ENCODE data around the gene NIPAL4.
"Not testable (repeated sequence)": the region's sequence is repeated elsewhere in the genome, so short reads cannot be mapped to it uniquely, and the experiment has no call there.

NIPAL4 gene

DNA sequence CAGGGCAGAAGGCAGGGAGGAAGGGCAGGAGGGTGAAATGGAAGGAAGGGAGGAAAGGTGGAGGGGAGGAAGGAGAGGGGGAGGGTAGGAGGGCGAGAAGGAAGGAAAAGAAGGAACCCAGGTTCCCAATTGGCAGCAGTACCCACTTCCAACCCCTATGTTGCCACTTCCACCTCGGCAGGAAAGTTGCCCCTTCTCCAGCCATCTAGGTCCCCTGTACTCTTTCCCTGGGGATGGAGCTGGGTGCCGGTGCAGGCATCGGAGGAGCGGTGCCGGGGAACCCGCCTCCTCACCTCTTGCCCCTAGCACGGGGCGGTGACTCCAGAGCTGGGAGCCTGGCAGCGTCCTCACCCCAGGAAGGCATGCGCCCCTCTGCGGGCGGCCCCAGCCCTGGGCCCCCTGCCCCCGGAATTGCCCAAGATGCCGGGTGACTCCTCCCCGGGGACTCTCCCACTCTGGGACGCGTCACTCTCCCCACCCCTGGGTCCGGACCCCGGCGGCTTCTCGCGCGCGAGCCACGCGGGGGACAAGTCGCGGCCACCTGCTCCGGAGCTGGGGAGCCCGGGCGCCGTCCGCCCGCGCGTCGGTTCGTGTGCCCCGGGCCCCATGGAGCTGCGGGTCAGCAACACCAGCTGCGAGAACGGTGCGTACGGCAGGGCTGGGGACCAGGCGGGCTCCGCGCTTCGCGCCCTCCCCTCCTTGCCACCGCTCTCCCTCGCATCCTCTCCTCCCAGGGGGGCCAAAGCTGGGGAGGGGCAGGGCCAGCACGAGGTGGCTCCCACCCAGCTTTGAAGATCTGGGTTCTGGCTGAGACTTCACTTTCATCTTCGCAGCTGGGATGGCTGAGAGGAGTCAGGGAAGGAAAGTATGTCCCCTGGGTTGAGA lies at the start of gene NIPAL4:
Gene NIPAL4 (plus strand): TSS at position 499 of the 885 bp plus-strand sequence. CDS start 108 bp downstream, at position 607.
- no peak for DNase-seq

DNA sequence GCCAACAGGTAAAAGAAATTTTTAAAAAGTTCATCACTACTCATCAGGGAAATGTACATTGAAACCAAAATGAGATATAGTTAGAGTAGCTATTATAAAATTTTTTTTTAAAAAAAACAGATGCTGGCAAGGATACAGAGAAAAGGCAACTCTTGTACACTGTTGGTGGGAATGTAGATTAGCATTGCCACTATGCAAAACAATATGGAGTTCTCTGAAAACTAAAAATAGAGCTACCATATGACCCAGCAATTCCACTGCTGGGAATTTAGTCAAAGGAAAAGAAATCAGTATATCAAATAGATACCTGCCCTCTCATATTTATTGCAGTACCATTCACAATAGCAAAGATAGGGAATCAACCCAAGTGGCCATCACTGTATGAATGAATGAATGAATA lies 44.2 kb upstream of the NIPAL4 start:
- DNase-seq, result no peak

DNA sequence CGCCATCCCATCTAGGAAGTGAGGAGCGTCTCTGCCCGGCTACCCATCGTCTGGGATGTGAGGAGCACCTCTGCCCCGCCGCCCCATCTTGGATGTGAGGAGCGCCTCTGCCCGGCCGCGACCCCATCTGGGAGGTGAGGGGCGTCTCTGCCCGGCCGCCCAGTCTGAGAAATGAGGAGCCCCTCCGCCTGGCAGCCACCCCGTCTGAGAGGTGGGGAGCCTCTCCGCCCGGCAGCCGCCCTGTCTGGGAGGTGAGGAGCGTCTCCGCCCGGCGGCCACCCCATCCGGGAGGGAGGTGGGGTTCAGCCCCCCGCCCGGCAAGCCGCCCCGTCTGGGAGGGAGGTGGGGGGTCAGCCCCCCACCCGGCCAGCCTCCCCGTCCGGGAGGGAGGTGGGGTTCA lies 40.5 kb upstream of the NIPAL4 start:
- not testable (repeated sequence) for DNase-seq

DNA sequence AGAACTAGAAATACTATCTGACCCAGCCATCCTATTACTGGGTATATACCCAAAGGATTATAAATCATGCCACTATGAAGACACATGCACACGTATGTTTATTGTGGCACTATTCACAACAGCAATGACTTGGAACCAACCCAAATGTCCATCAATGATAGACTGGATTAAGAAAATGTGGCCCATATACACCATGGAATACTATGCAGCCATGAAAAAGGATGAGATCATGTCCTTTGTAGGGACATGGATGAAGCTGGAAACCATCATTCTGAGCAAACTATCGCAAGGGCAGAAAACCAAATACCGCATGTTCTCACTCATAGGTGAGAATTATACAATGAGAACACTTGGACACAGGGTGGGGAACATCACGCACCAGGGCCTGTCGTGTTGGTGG lies 30.1 kb upstream of the NIPAL4 start:
- DNase-seq, result not testable (repeated sequence)

DNA sequence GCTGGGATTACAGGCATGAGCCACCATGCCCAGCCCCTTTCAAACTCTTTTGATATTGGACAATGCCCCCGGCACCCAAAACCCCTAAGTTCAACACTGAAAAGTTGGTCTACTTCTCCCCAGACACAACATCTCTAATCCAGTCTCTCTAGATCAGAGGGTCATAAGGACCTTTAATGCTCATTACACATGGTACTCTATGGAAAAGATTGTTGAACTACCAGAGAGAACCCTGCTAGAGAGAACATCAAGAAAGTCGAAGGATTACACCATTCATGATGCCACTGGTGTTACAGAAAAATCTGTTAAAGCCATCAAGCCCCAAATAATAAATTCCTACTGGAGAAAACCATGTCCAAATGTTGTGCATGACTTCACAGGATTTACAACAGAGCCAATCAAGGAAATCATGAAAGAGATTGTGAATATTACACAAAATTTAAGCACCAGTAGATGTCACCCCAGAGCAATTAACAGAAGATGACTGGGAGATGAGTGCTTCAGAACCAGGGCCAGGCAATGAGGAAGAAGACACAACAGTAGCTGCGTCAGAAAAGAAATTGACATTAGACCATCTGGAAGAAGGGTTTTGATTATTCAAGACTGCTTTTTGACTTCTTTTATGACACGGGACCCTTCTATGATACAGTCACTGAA lies 28.3 kb upstream of the NIPAL4 start:
- DNase-seq, result no peak

DNA sequence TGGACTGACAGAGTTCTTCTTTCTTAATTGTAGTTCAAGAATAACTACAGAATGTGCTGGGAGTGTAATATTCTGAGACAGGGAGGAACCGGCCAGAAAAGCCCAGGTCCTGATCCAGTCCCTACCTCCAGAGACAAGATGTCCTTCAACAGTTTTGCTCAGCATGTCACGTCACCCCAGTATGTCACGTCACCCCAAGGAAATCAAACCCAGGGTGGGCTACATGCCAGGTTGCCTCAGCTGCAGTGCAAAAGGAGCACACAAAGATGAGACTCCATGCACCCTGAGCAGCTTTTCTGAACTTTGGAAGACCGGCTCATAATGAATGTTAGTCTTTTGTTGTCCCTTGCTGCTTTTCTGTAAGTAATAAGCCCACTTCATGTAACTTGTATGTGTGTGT lies 25.9 kb upstream of the NIPAL4 start:
- DNase-seq, result no peak

DNA sequence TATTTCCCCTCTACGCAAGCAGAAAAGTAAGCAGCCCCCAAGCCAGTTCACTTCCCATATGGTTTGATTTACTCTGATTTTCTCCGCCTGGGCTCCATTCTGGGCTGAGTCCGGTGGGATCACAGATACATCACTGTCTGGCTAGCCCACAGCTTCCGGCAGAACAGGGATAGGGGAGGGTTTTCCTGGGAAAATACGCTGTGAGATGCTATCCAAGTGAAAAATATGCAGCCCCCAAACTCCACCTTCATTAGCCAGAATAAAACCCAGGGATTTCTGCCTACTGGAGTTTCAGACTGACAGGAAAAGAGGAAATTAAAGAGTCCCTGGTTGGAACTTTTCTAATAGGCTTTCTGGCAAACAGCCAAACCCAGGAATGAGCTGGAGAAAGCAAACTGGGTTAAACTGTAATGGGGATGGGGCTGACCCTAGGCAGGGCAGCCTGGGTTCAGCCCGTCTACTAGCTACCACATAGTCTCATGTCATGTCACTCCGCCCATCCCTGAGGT lies 16.9 kb upstream of the NIPAL4 start:
- DNase-seq, result no peak

DNA sequence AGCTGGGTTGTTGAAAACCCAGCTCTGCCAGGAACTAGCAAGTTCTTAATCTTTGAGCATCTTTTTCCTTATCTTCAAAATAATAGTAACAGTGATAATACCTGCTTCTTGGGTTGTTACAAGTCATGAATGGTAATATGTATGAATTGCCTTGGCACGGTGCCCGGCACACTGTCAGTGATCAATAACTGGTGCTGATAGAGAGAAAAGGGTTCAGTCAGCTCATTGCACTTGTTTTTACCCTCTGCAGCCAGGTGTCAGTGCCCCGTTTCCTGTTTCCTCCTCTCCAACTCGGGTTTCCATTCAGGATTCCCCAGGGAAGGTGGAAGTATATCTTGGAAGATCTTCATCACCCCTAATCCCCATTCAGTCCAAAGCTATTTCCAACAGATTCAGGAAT lies 15.8 kb upstream of the NIPAL4 start:
- peak; percentile 2 for DNase-seq

DNA sequence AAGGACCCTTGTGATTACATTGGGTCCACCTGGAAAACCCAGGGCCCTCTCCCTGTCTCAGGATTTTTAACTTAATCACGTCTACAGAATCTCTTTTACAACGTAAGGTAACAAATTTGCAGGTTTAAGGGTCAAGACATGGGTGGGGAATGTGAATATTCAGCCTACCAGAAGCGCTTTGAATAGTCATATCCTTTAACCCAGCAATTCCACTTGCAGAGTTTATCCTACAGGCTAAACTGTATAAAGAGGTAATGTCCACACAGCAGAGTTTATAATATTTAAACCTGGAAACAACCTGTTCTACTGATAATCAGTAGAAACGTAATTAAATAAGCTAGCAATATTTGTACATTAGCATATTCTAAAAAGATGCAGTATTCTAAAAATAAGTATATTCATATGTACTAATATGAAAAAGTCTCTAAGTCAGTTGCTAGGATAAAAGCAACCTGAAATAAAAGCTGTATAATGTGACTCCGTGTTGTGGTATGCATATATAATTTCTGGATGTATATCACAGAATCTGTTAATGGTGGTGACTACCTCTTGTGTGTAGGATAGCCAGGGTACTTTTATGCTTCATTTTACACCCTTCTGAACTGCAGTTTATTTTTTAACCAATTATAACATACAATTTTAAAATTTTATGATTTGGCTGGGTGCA lies 14.1 kb upstream of the NIPAL4 start:
- no peak for DNase-seq

DNA sequence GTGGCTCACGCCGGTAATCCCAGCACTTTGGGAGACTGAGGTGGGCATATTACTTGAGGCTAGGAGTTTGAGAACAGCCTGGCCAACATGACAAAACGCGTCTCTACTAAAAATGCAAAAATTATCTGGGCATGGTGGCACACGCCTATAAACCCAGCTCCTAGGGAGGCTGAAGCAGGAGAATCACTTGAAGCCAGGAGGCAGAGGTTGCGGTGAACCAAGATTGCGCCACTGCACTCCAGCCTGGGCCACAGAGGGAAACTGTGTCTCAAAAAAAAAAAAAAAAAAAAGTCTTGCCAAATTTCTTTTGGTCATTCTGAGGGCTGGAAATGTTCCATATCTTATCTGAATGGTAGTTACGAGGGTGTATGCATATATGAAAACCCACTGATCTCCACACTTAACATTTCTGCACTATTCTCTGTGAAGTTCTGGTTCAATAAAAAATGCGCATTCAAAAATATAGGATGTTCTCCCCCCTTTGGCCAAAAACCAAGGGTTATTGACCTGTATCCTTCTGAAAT lies 13.5 kb upstream of the NIPAL4 start:
- no peak for DNase-seq

DNA sequence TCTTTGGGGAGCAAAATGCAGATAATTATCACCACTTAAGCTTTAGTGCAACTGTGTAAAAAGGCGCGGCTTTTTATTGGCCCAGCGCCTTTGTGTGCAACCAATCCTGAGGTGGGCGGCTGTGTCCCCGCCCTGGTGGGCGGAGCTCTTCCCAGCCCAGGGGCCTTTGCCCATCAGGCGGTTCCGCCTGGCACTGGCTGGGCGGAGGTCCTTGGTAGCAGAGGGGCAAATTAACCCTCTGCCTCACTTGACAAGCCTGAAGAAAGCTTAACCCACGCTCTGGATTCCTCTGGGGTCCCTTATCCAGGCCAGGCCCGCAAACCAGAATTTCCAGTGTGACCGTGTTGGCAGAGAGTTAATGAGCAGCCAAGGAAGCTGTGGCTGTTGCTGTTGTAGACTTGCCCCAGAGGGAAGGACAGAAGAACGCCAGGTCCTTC lies 12.8 kb upstream of the NIPAL4 start:
- DNase-seq, result peak; percentile 79

DNA sequence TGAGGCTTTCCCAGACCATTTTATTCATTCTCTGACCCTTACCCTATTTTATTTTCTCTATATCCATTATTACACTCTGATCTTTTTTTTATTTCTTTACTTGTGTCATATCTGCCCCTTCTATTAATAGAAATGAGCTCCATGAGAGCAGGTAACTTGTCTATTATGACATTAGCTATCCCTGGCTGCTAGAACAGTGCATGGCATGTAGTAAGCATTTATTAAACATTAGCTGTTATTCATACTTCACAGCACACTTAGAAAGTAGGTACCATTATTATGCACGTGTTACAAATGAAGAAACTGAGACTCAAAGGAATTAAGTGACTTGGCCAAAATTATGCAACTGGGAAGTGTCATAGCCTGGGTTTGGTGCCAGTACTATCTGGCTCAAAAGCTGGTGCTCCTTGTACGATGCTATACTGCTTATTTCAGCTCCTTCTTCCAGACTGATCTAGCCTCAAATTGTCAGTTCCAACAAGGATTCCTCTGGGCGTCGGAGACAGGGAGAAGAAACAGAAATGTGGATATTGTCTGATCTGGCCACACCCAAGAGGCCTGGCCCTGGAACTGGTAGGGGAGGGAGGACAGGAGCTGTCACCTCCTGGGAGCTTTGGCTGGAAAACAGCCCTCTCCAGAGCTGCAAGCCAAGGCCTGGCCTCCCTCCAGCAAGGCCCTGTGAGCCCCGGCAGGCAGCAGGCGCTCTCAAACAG lies 10.8 kb upstream of the NIPAL4 start:
- no peak for DNase-seq

DNA sequence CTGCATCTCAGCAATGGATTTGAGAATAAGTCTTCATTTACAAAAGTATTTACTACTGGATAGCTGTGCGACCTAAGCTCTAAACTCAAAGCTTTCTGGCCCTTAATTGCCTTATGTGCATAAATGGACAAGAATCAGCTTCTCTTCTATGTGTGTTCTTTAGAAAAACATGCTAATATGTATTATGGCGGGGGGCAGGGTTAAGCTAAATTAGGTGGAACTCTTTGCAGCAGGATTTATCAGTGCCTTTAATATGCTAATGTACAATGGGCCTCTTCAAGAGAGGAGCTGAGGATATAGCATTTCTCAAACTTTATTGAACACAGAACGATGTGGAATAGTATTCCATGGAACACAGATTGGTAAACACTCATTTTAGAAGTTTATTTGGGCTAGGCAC lies 10.0 kb upstream of the NIPAL4 start:
- no peak for DNase-seq

DNA sequence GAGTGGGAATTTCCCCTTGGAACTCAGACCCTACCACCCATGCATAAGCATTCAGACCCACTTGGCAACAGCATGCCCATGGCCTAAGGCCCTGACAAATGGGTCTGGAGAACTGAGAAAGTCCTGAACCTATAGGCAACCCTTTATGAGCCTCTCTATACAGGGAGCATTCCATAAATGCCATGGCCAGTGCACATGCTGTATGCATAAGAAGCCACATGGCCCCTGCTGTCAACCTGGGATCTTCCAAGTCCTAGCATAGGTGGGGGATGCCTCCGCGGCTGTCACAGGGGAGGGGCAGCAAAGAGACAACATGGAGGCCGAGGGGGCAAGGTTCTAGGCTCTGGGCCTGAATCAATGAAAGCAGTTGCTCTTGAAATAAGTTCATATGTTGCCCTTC lies 8.2 kb upstream of the NIPAL4 start:
- no peak for DNase-seq

DNA sequence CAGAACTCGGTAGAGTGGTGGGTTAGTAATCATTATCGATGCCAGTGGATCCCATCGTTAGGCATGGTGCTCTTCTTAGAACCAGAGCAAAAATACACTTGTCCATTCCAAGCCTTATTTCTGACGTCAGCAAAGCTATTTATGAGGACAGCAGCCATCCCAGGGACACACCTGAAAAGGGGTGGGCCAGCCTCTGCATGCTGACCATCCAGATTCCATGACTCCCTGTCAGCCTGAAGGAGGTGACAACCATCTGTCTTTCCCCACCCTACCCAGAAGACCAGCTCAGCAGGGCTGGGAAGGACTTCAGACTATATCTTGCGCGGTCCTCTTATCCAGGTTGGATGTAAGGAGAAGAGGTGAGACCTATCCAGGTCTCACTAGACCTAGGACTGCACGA lies 5.7 kb upstream of the NIPAL4 start:
- no peak for DNase-seq

DNA sequence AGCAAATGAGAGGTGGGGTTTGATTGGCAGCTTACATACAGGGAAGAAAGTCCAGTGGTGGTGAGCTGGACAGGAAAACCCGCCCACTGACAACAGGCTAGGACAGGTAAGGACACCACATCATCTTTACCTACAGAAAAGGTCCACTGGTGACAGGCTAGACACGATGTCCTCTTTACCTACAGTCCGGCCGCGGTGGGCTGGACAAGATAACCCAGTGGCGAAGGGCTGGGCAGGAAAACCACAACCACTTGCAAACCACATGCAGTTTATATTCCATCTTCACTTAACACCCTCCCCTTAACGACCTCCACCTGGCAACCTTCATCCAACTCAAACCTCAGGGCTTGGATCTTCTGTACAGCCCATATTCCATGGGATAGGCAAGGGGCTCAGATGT lies 5.0 kb upstream of the NIPAL4 start:
- DNase-seq, result no peak

DNA sequence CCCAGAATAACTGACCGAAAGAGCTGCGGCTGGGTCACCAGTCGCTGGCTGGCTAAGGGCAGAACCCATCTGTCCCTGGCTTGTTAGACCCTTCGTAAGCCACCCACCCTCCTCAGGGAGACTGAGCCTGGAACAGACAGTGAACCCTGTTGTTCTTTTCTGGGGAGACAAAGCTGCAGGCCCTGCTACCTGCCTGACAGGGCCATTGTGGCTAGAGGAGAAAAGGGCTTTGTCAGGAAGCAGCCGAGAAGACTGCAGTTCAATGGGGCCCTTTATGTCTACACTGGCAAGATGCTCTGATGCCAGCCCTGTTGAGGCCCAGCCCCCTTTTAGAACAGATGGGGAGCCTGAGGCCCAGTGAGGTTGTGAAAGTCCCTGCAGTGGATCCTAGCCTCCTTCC lies 3.7 kb upstream of the NIPAL4 start:
- no peak for DNase-seq

DNA sequence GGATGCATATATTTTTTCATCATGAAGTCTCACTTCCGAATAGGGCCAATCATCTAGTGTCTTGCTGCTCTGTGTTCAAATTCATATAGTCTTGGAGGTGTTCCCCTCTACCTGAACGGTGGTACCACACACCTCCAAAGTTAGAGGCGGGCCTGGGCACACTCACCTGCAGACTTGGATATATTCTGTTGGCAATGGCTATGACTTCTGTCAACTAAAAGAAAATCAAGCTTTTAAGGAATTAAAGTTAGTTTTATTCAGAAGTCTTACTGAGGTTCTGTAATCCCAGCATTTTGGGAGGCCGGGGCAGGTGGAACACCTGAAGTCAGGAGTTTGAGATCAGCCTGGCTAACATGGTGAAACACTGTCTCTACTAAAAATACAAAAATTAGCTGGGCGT lies 2.6 kb upstream of the NIPAL4 start:
- no peak for DNase-seq

DNA sequence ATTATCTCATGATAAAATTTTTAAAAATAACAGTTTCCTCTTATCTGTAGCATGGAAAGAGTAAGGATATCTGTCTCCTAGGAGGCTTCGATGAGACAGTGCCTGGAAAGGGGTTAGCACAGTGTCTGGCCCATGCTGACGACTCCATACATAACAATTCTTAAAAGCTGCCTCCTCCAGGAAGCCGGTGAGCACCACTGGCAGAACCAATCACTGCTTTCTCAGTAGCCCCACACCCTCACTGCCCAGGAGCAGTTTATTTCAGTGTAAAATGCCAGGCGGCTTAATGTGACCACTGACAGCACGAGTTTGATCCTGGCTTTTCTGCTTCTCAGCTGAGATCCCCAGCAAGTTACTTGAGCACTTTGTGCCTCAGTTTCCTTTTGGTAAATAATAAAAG lies 1.2 kb upstream of the NIPAL4 start:
- no peak for DNase-seq

DNA sequence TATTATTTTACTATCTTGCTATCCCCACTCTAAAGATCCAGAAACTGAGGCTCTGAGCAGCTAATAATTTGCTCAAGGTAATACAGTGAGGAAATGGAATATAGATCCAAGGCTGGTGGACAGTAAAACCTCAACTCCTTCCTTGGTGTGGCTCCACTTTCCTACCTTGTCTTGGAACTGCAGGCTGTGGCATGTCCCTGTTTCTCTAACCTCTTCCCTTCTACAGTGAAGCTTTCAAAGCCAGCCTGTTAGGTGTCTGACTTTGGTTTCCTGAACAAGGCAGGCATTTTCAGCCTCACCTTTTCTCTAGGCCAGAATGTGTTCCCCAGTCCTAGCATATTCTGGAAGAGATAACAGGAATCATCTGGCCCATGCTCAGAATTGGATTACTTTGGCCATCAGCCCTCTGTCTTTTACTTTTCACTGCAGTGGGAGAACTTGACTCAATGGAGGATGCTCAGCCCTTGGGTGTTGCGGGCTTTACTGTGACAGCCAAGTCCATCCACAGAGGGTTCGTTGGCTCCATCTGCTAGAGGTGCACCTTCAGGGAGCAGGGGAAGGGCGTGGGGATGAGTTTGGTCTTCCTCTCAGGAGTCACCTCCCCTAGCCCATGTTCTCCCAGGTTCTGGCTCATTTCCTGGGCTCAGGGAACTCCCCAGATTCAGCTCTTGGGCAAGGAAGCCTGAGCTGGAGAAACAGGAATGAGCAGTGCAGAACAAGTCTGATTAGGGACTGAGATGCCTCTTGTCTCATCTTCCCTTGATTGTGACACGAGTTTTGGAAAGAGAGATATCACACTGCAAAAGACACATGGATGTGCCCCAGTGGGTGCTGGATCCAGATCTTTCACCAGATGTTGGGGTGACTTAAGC lies 1.1 kb downstream of the NIPAL4 start:
- DNase-seq, result no peak

DNA sequence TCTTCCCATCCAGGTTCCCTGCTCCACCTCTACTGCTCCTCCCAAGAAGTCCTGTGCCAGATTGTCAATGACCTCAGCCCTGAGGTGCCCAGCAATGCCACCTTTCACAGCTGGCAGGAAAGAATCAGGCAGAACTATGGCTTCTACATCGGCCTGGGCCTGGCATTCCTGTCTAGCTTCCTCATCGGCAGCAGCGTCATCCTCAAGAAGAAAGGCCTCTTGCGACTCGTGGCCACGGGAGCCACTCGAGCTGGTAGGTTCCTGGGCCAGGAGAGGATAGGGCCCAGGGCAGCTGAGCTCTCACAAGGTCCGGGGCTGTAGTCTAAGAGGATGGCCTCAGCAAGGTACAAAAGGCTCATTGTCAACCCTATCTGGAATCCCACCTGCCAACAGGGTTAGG lies 3.1 kb downstream of the NIPAL4 start:
- no peak for DNase-seq

Measured in NCI-H1436 treated with DMSO at 0.1 percent for 48 hours (cell line).